SU-DHL-6 (cell line): ENCODE data around the gene SPA17.

Experiments
- H2AFZ ChIP-seq: fragments of 200-600 bp; sonication (generic); 2 replicates; pipeline ENCODE4 v1.6.1; 2014; ENCODE audit warnings: low read depth, mild to moderate bottlenecking, moderate library complexity, mixed read lengths, antibody characterized with exemption, low read length; ENCODE audit not compliant: severe bottlenecking
- H3F3A ChIP-seq: fragments of 200-600 bp; shearing (Covaris generic); 2 replicates; pipeline ENCODE4 v1.6.0; 2016; ENCODE audit warnings: antibody characterized with exemption, mild to moderate bottlenecking; ENCODE audit not compliant: insufficient read depth
- H3K27ac ChIP-seq: fragments of 200-600 bp; sonication (generic); 2 replicates; pipeline ENCODE4 v1.5.1; 2016; ENCODE audit warnings: low read depth, mild to moderate bottlenecking, low read length, moderate library complexity, mixed read lengths
- H3K27me3 ChIP-seq: fragments of 200-600 bp; sonication (generic), shearing (Covaris generic); 2 replicates; pipeline ENCODE4 v1.6.0; 2014; ENCODE audit warnings: mild to moderate bottlenecking, low read length
- H3K36me3 ChIP-seq: fragments of 200-600 bp; sonication (generic); 2 replicates; pipeline ENCODE4 v1.6.1; 2014; ENCODE audit warnings: mild to moderate bottlenecking, low read length, mixed read lengths
- H3K4me2 ChIP-seq: fragments of 300-600, 200-600 bp; shearing (Covaris generic), sonication (generic); 2 replicates; pipeline ENCODE4 v1.6.0; 2014; ENCODE audit warnings: low read length, low read depth, mild to moderate bottlenecking; ENCODE audit not compliant: poor library complexity, severe bottlenecking
- H3K4me3 ChIP-seq: fragments of 200-600 bp; sonication (generic); 2 replicates; pipeline ENCODE4 v1.5.1; 2014; ENCODE audit warnings: antibody characterized with exemption, low read length, mild to moderate bottlenecking, mixed read lengths; ENCODE audit not compliant: insufficient read depth, poor library complexity, severe bottlenecking
- H3K79me2 ChIP-seq: fragments of 200-600 bp; sonication (generic); 2 replicates; pipeline ENCODE4 v1.6.1; 2014; ENCODE audit warnings: mild to moderate bottlenecking, low read length, moderate library complexity; ENCODE audit not compliant: insufficient read depth
- H3K9ac ChIP-seq: fragments of 200-600 bp; sonication (generic); 2 replicates; pipeline ENCODE4 v1.7.0; 2014; ENCODE audit warnings: mild to moderate bottlenecking, low read length
- H3K9me2 ChIP-seq: fragments of 200-600 bp; sonication (generic); replicated peaks from 2 replicates; pipeline ENCODE4 v1.6.1; 2014; ENCODE audit warnings: low read length; ENCODE audit not compliant: insufficient read depth
- H3K9me3 ChIP-seq: fragments of 200-600 bp; sonication (generic); 2 replicates; pipeline ENCODE4 v1.6.1; 2014; ENCODE audit warnings: low read length, mixed read lengths; ENCODE audit not compliant: insufficient read depth
- H4K20me1 ChIP-seq: fragments of 200-600 bp; sonication (generic); 2 replicates; pipeline ENCODE4 v1.6.1; 2014; ENCODE audit warnings: low read depth, mild to moderate bottlenecking, antibody characterized with exemption, low read length, moderate library complexity, mixed read lengths
- CTCF ChIP-seq: fragments of 200-600 bp; sonication (generic); IDR thresholded peaks from one replicate; pipeline ENCODE4 v1.5.1; 2017; ENCODE audit warnings: antibody characterized with exemption, mild to moderate bottlenecking, low read length, moderate library complexity; ENCODE audit not compliant: insufficient read depth, poor library complexity, severe bottlenecking
- EZH2phosphoT487 ChIP-seq: fragments of 200-600 bp; sonication (generic), shearing (Covaris generic); conservative IDR thresholded peaks from 2 replicates; pipeline ENCODE4 v1.6.1; 2018; ENCODE audit warnings: mild to moderate bottlenecking, antibody characterized with exemption, low read length, moderate library complexity, mixed read lengths

The SPA17 gene

GRCh38 chr11:124663861-124664260, 9.8 kb upstream of the SPA17 start:
- Histone ChIP-seq H3K9ac (no peak overlapping the region), H3K4me2 (no peak overlapping the region), H3K9me3 (no peaks in the 10 kb centered on the region), H2AFZ (no peak overlapping the region), H3K9me2 (no peaks in the 10 kb centered on the region), H4K20me1 (no peaks in the 10 kb centered on the region), H3K36me3 (no peaks in the 10 kb centered on the region), H3F3A (no peaks in the 10 kb centered on the region), H3K79me2 (no peaks in the 10 kb centered on the region), H3K4me3 (no peak overlapping the region), H3K27ac (no peak overlapping the region), H3K27me3 (no peaks in the 10 kb centered on the region)
- TF ChIP-seq CTCF = no peak
- TF ChIP-seq EZH2phosphoT487 = no peak

GRCh38 chr11:124667601-124668000, 6.1 kb upstream of the SPA17 start:
- TF ChIP-seq CTCF (no peak), EZH2phosphoT487 (no peak)
- no peaks in the 10 kb centered on the region for H3K79me2 ChIP-seq
- H3K9ac ChIP-seq = no peak overlapping the region
- no peaks in the 10 kb centered on the region for H4K20me1 ChIP-seq
- no peaks in the 10 kb centered on the region for H3K27me3 ChIP-seq
- H3K4me2 ChIP-seq = no peak overlapping the region
- no peaks in the 10 kb centered on the region for H3K36me3 ChIP-seq
- H2AFZ ChIP-seq = no peak overlapping the region
- H3K9me3 ChIP-seq = no peaks in the 10 kb centered on the region
- H3K4me3 ChIP-seq = no peak overlapping the region
- H3F3A ChIP-seq = no peaks in the 10 kb centered on the region; the same call in 1 of the 2 replicates
- no peak overlapping the region for H3K27ac ChIP-seq
- no peaks in the 10 kb centered on the region for H3K9me2 ChIP-seq

- Histone ChIP-seq H2AFZ (no peak overlapping the region), H3K36me3 (no peaks in the 10 kb centered on the region), H4K20me1 (no peaks in the 10 kb centered on the region), H3F3A (no peaks in the 10 kb centered on the region; the same call in 1 of the 2 replicates), H3K27ac (no peak overlapping the region), H3K4me3 (no peak overlapping the region), H3K9ac (no peak overlapping the region), H3K9me2 (no peaks in the 10 kb centered on the region), H3K79me2 (no peaks in the 10 kb centered on the region), H3K27me3 (no peaks in the 10 kb centered on the region), H3K9me3 (no peaks in the 10 kb centered on the region), H3K4me2 (no peak overlapping the region)
- TF ChIP-seq EZH2phosphoT487 (no peak), CTCF (peak; percentile 35)
These were observed 4.5 kb upstream of the SPA17 start for GRCh38 chr11:124669193-124669592.
